GM11168 (cell line): ENCODE data around the gene RAB3A.

ENCODE experiments used
- in situ Hi-C: fragments of 300-500 bp; cut with MboI; formaldehyde crosslinking; loops from one replicate; pipeline ENCODE4 v1.12.0; 2022; ENCODE audit warnings: low sequenced_read_pairs; ENCODE audit not compliant: unreplicated experiment

The RAB3A gene

DNA sequence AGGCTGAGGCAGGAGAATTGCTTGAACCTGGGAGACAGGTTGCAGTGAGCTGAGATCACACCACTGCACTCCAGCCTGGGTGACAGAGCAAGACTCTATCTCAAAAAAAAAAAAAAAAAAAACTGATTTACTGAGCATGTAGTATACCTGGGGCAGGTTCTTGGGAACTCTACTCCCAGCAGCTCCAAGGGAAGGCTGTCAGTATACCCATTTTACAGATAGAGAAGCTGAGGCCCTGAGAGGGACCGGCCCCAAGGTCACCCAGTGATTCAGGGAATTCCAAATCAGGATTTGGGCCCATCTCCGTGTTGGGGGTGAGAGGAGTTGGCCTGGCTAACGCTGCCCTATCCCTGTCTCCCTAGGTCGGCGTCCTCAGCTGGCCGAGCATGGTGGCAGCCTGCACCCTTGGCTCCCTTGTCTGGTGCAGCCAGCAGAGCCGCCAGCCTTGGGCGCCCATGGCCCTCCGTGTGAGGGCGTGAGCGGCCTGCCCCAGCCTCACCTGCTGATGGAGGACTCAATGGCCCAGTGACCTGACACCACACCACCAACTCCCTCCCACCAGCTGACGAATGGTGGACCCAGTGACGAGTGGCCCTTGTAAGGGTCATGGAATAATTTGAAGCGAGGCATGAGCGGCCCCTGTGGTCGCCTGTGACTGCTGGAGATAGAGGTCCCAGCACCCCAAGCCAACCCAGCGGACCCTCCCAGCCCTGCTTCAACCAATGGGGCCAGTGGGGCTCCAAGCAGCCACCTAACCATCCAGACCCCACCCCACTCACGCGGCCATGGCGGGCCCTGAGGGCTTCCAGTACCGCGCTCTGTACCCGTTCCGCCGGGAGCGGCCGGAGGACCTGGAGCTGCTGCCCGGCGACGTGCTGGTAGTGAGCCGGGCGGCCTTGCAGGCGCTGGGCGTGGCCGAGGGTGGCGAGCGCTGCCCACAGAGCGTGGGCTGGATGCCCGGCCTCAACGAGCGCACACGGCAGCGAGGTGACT is 48.5 kb downstream of the RAB3A start:
- in situ Hi-C loops: no loop called here

DNA sequence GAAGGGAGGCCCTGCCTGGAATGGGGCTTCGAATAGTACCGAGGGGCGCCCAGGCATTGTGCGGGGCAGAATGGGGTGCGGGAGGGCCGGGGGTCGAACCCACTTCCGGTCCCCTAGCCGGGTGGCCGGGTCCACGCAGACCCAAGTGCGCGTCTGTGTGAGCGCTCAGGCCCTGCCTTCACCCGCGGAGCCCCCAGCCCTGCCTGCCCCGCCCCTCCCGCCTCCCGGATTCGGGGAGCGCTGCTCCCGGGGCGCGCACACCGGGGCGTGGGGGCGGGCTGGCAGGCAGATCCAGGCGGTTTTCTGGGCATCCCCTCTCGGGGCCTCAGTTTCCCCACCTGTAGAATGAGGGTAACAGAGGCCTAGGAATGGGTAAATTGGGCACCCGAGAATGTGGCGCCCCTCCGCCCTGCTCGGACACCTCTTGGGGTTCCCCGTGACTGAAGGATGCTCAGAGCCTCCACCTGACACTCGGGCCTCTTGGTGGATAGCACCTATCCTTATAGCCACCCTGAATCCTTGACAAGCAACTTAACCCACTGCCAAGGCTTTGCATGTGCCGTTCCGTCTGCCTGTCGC is 50.2 kb downstream of the RAB3A start:
- in situ Hi-C loops: no loop called here

DNA sequence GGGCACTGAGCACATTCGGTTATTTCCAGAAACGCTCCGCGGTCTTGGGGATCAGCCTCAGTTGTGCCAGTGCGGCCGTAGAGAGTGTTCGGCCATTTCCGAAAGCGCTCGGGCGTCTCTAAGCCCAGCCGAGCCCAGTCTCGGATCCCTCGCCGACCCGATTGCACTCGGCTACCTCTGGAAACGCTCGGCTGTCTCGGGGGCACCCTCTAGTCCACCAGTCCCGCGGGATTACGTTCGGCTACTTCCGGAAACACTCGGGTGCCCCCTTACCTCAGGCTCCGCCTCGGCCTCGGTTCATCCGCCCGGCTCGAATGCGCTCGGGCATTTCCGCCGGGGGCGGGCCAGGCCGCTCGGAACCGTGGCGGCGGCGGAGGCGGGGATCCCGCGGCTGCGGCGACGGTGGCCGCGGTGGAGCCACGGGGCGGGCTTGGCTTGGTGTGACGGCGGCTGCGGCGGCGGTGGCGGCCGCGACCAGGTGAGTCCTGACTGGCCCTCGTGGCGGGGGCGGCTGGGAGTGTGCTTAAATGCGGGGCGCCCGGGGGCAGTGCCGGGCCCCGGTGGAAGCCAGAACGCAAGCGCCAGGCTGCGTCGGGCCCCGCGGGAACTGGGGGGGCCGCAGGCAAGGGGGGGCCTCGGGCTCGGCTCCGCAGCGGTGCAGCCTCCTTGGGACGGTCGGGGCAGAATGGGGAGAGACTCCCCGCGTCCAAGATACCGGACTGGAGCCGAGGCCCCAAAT is 50.9 kb downstream of the RAB3A start, which contains the start of gene PIK3R2:
Gene PIK3R2 (plus strand): TSS at position 347 of the 739 bp plus-strand sequence. CDS start 2,717 bp downstream, outside the sequence.
- in situ Hi-C loops: no loop called here

DNA sequence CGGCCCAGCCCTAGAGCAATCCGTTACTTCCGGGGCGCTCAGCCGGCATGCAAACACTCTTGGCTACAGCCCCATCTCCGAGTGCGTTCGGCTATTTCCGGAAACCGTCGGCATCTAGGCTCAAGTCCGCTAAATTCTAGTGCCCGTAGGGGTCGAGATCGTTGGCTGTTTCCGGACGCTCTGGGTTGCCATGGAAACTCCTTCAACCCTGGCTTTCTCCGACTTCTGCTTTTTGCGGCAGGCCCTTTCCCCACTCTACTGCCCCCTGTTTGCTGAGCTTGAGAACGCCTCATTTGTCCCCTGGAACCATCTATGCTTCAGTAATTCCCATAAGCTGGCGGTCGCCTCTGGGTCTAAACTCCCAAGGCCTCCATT is 51.4 kb downstream of the RAB3A start:
- in situ Hi-C loops: no loop called here

DNA sequence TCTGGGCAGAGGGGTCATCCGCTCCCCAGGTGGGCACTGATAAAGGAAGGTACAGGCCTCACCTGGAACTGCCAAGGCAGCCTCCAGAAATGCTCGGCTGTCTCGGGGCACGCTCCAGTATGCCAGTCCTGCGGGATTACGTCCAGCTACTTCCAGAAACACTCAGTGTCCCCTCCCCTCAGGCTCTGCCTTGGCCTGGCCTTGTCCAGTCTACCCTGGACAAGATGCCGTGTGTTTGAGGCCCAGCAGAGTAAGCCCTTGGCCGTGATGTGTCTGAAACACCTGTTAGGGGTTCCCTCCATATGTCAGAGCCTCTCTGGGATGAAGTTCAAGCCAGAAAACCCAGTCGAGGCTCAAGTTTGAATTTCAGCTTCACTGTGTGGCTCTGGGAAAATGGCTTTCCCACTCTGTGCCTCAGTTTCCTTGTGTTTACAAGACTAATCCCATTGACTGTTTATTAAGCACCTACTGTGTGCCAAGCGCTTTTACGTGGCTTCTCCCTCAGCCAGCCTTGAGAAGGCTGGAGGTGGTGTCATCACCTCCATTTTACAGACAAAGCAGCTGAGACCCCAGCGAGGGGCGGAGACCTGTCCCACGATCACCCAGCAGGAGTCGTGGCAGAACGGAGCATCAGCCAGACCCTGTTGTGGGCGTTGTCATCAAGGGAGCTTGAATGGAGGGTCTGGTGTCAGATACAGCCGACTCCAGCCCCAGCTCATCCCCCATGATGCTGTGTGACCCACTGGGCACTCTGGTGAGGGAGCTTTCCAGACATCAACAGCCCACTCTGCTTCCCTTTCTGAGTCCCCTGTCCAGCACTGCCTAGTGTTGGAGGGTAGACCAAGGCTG is 52.8 kb downstream of the RAB3A start:
- in situ Hi-C loops: no loop called here

DNA sequence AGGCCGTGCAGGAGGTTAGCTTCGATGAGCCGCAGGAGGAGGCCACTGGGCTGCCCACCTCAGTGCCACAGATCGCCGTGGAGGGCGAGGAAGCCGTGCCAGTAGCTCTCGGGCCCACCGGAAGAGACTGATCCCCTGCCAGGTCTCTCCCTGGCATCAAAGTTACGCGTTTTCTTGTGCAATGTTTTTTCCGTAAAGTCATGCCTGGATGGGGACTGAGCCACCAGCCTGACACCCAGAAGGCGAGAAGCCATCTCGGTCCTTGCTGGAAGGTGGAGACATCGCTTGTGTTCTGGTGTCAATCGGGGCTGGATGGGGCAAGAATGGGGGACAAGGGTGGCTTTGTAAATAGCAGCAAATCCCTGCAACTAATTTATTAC is 54.3 kb downstream of the RAB3A start:
- in situ Hi-C loops: no loop called here

DNA sequence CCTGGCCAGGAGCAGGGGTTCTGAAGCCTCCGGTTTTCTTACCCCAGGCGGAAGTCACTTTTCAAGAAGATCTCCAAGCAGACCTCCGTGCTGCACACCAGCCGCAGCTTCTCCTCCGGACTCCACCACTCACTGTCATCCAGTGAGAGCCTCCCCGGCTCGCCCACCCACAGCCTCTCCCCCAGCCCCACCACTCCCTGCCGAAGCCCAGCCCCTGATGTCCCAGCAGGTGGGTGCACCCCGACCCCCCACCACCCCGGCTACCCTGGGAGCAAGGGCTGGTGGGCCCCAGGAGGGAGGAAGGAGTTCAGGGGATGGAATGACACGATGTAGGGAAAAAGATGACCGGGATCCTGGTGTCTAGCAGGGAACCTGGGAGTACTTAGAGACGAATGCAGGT is 56.4 kb downstream of the RAB3A start:
- in situ Hi-C loops: no loop called here
